WTC11 (cell line): ENCODE measurements around the gene NME2. TPM values are rescaled to one million over a fixed set of nuclear protein-coding genes. Genes with fewer than 3 reads are reported as not detected.

ENCODE experiments used
- ATAC-seq: fragments of 200-7000 bp; cut with Tn5 transposase; 2 replicates; pipeline ENCODE4 v1.10.0; 2021; ENCODE audit warnings: mild to moderate bottlenecking, moderate library complexity
- CTCF ChIA-PET: fragments of 300-600 bp; sonication (Branson Sonifier 250); formaldehyde crosslinking; loops from one replicate; lab custom pipeline; 2021; ENCODE audit warnings: antibody characterized with exemption; lab: Charles Lee
- POLR2A ChIA-PET: fragments of 350-600 bp; sonication (Branson Sonifier 250); formaldehyde crosslinking; loops from one replicate; lab custom pipeline; 2021; ENCODE audit warnings: antibody characterized with exemption; lab: Charles Lee
- DNase-seq: peaks from one replicate; pipeline ENCODE4 v3.0.0; 2021; ENCODE audit warnings: low spot score
- H3K27ac Mint-ChIP-seq: 2 replicates; pipeline ENCODE4 v1.8.0; 2021; ENCODE audit warnings: mixed read lengths
- H3K27me3 Mint-ChIP-seq: 2 replicates; pipeline ENCODE4 v1.8.0; 2021; ENCODE audit warnings: low read depth, mild to moderate bottlenecking, moderate library complexity, mixed read lengths
- H3K36me3 Mint-ChIP-seq: 2 replicates; pipeline ENCODE4 v1.8.0; 2021; ENCODE audit warnings: mixed read lengths
- H3K4me1 Mint-ChIP-seq: 2 replicates; pipeline ENCODE4 v1.8.0; 2022; ENCODE audit warnings: mixed read lengths
- H3K4me3 Mint-ChIP-seq: 2 replicates; pipeline ENCODE4 v1.8.0; 2021; ENCODE audit warnings: mild to moderate bottlenecking, moderate library complexity, mixed read lengths
- H3K9me3 Mint-ChIP-seq: 2 replicates; pipeline ENCODE4 v1.8.0; 2021; ENCODE audit warnings: mixed read lengths
- ERG ChIP-seq: fragments of 250-450 bp; sonication (Bioruptor Pico); IDR thresholded peaks from 2 replicates; pipeline ENCODE4 v1.8.0; 2021; ENCODE audit warnings: mild to moderate bottlenecking
- FOXP4 ChIP-seq: sonication (generic); formaldehyde crosslinking; IDR thresholded peaks from 2 replicates; pipeline ENCODE4 v1.8.0; 2022; ENCODE audit warnings: mild to moderate bottlenecking, missing genetic modification reagents
- HMGXB4 ChIP-seq: sonication (generic); formaldehyde crosslinking; IDR thresholded peaks from 2 replicates; pipeline ENCODE4 v1.8.1; 2023; ENCODE audit warnings: mild to moderate bottlenecking, moderate library complexity, missing genetic modification reagents
- IRF1 ChIP-seq: sonication (generic); formaldehyde crosslinking; IDR thresholded peaks from 2 replicates; pipeline ENCODE4 v1.8.0; 2023; ENCODE audit warnings: missing genetic modification reagents
- JAZF1 ChIP-seq: fragments of 250-450 bp; sonication (Bioruptor Pico); IDR thresholded peaks from 2 replicates; pipeline ENCODE4 v1.9.0; 2021; ENCODE audit warnings: moderate library complexity, mild to moderate bottlenecking, inconsistent platforms
- MAX ChIP-seq: sonication (generic); formaldehyde crosslinking; IDR thresholded peaks from 2 replicates; pipeline ENCODE4 v1.8.0; 2022; ENCODE audit warnings: mild to moderate bottlenecking, missing genetic modification reagents
- OVOL2 ChIP-seq: fragments of 250-450 bp; sonication (Bioruptor Pico); IDR thresholded peaks from 2 replicates; pipeline ENCODE4 v1.9.0; 2021; ENCODE audit warnings: mild to moderate bottlenecking, borderline replicate concordance
- SMAD3 ChIP-seq: sonication (generic); formaldehyde crosslinking; IDR thresholded peaks from 2 replicates; pipeline ENCODE4 v1.8.0; 2022; ENCODE audit warnings: missing genetic modification reagents, mild to moderate bottlenecking, borderline replicate concordance
- TEAD1 ChIP-seq: sonication (generic); formaldehyde crosslinking; IDR thresholded peaks from 2 replicates; pipeline ENCODE4 v1.8.0; 2022; ENCODE audit warnings: mild to moderate bottlenecking, missing genetic modification reagents
- USF1 ChIP-seq: sonication (generic); formaldehyde crosslinking; IDR thresholded peaks from 2 replicates; pipeline ENCODE4 v1.8.0; 2022; ENCODE audit warnings: mild to moderate bottlenecking, missing genetic modification reagents
- ZNF263 ChIP-seq: sonication (generic); formaldehyde crosslinking; IDR thresholded peaks from 2 replicates; pipeline ENCODE4 v1.8.1; 2022; ENCODE audit warnings: low read depth, mild to moderate bottlenecking, moderate library complexity, missing genetic modification reagents
- ZNF396 ChIP-seq: fragments of 250-450 bp; sonication (Bioruptor Pico); IDR thresholded peaks from 2 replicates; pipeline ENCODE4 v1.8.0; 2021; ENCODE audit warnings: mild to moderate bottlenecking, moderate library complexity, borderline replicate concordance
- ZNF423 ChIP-seq: fragments of 250-450 bp; sonication (Bioruptor Pico); IDR thresholded peaks from 2 replicates; pipeline ENCODE4 v2.1.2; 2022; ENCODE audit warnings: mild to moderate bottlenecking, moderate library complexity
- ZNF532 ChIP-seq: fragments of 250-450 bp; sonication (Bioruptor Pico); IDR thresholded peaks from 2 replicates; pipeline ENCODE4 v1.9.0; 2021; ENCODE audit warnings: mild to moderate bottlenecking, borderline replicate concordance
- total RNA-seq: library from RNA; stranded (reverse); gene quantifications from 3 replicates; pipeline ENCODE4 v1.2.3, GENCODE V29; 2021

Gene NME2
- total RNA-seq, 1 experiment from 2014 or later: 746 TPM

- ChIA-PET POLR2A (no interaction called here), CTCF (interaction anchor here (0.9 to 2.0 kb wide), 2 partner anchors 29 to 68 kb away, joined by 3 to 7 read pairs; partner anchors contain the start of gene NME1)
- H3K36me3 Mint-ChIP-seq: no peaks in the 10 kb centered on the region
- ATAC-seq (no peak), DNase-seq (no peak)
- no peak overlapping the region for H3K27ac Mint-ChIP-seq
- TF ChIP-seq IRF1 (CRISPR knock-in tag) (no peak), ZNF263 (CRISPR knock-in tag) (no peak), ZNF396 (no peak), ZNF532 (CRISPR knock-in tag) (no peak), ERG (CRISPR knock-in tag) (no peak)
- no peaks in the 10 kb centered on the region; the same call in 1 of the 2 replicates for H3K27me3 Mint-ChIP-seq
- H3K4me3 Mint-ChIP-seq: no peak overlapping the region
- H3K9me3 Mint-ChIP-seq: no peaks in the 10 kb centered on the region
- H3K4me1 Mint-ChIP-seq: peaks cover 7% of the 10 kb centered on the region
These were observed 41.3 kb upstream of the NME2 start for GRCh38 chr17:51124640-51125503.

- DNase-seq: peak; percentile 20
- ATAC-seq: peak; percentile 26; the same call in 1 of the 2 replicates
- CTCF ChIA-PET: no interaction called here
These were observed 38.1 kb upstream of the NME2 start for GRCh38 chr17:51128076-51128475.

More at GRCh38 chr17:51128076-51128475, 38.1 kb upstream of the NME2 start:
- H3K9me3 Mint-ChIP-seq: no peaks in the 10 kb centered on the region
- POLR2A ChIA-PET: no interaction called here
- no peak overlapping the region for H3K27ac Mint-ChIP-seq
- TF ChIP-seq SMAD3 (CRISPR knock-in tag): no peak
- no peak for TF ChIP-seq USF1 (CRISPR knock-in tag)
- no peak for TF ChIP-seq FOXP4
- TF ChIP-seq TEAD1: no peak
- no peak for TF ChIP-seq OVOL2
- TF ChIP-seq HMGXB4 (CRISPR knock-in tag): no peak
- no peak for TF ChIP-seq MAX
- TF ChIP-seq ZNF423 (CRISPR knock-in tag): no peak
- TF ChIP-seq JAZF1: no peak
- H3K27me3 Mint-ChIP-seq: no peaks in the 10 kb centered on the region; the same call in 1 of the 2 replicates
- no peaks in the 10 kb centered on the region for H3K36me3 Mint-ChIP-seq
- H3K4me3 Mint-ChIP-seq: no peak overlapping the region
- no peaks in the 10 kb centered on the region for H3K4me1 Mint-ChIP-seq
